Upper lobe of right lung (tissue), 1 donor: ENCODE data around the gene AKAIN1. TPM values are rescaled to one million over a fixed set of nuclear protein-coding genes. Genes with fewer than 3 reads are reported as not detected.

Experiments
- ATAC-seq: fragments of 200-7000 bp; cut with Tn5 transposase; one replicate; pipeline ENCODE4 v1.9.1; 2020; ENCODE audit warnings: mild to moderate bottlenecking, moderate library complexity
- DNase-seq: peaks from one replicate; pipeline ENCODE4 v3.0.0-alpha.2; 2020
- H3K27ac ChIP-seq: fragments of 200-600 bp; one replicate; pipeline ENCODE4 v1.8.0; 2022
- H3K27me3 ChIP-seq: fragments of 200-600 bp; one replicate; pipeline ENCODE4 v1.8.0; 2022; ENCODE audit warnings: mild to moderate bottlenecking
- H3K36me3 ChIP-seq: fragments of 200-600 bp; one replicate; pipeline ENCODE4 v1.8.0; 2022
- H3K4me1 ChIP-seq: fragments of 200-600 bp; one replicate; pipeline ENCODE4 v1.8.0; 2022
- H3K4me3 ChIP-seq: fragments of 200-600 bp; one replicate; pipeline ENCODE4 v1.8.0; 2022; ENCODE audit warnings: mild to moderate bottlenecking
- H3K9me3 ChIP-seq: fragments of 200-600 bp; one replicate; pipeline ENCODE4 v1.8.0; 2022
- CTCF ChIP-seq: fragments of 200-600 bp; IDR thresholded peaks from one replicate; pipeline ENCODE4 v1.8.0; 2022; ENCODE audit warnings: antibody characterized with exemption
- intact Hi-C: fragments of 100-400 bp; cut with DNase I; formaldehyde crosslinking; loops from one replicate; pipeline ENCODE4 v1.11.0; 2022
- total RNA-seq: library from RNA; stranded (reverse); fragmentation: NEBNext Ultra II Directional; extraction: Animal tissue kit (Norgen Biotek cat#: 25700); gene quantifications from one replicate; pipeline ENCODE4 v1.2.1, GENCODE V29; 2021
- donor health status: DM: no; HTN: yes; CAD: no; lungs with severe emphysema.

AKAIN1 gene
- total RNA-seq, 1 donor from 2014 or later, result not detected

GRCh38 chr18:5159080-5159479 is 38.0 kb downstream of the AKAIN1 start:
- Histone ChIP-seq H3K27me3 (no peaks in the 10 kb centered on the region), H3K9me3 (no peaks in the 10 kb centered on the region), H3K4me3 (no peak overlapping the region), H3K36me3 (no peaks in the 10 kb centered on the region), H3K27ac (no peak overlapping the region), H3K4me1 (no peaks in the 10 kb centered on the region)
- DNase-seq (no peak), ATAC-seq (no peak)
- intact Hi-C loops, result no loop called here
- no peak for TF ChIP-seq CTCF

GRCh38 chr18:5158587-5158986 is 38.5 kb downstream of the AKAIN1 start:
- H3K36me3 ChIP-seq, result no peaks in the 10 kb centered on the region
- no peak for ATAC-seq
- TF ChIP-seq CTCF, result no peak
- no peak overlapping the region for H3K4me3 ChIP-seq
- no peak overlapping the region for H3K27ac ChIP-seq
- no peaks in the 10 kb centered on the region for H3K4me1 ChIP-seq
- H3K27me3 ChIP-seq, result no peaks in the 10 kb centered on the region
- H3K9me3 ChIP-seq, result no peaks in the 10 kb centered on the region
- intact Hi-C loops, result no loop called here
- DNase-seq, result no peak

- DNase-seq, result no peak
- H3K27me3 ChIP-seq, result no peaks in the 10 kb centered on the region
- TF ChIP-seq CTCF, result no peak
- no peaks in the 10 kb centered on the region for H3K36me3 ChIP-seq
- ATAC-seq, result no peak
- no peaks in the 10 kb centered on the region for H3K4me1 ChIP-seq
- intact Hi-C loops, result no loop called here
- H3K27ac ChIP-seq, result no peak overlapping the region
- no peak overlapping the region for H3K4me3 ChIP-seq
- no peaks in the 10 kb centered on the region for H3K9me3 ChIP-seq
Measured at GRCh38 chr18:5158172-5158571, 38.9 kb downstream of the AKAIN1 start.

- no peak overlapping the region for H3K4me3 ChIP-seq
- no peaks in the 10 kb centered on the region for H3K9me3 ChIP-seq
- no peak for TF ChIP-seq CTCF
- H3K27me3 ChIP-seq, result no peaks in the 10 kb centered on the region
- no peak overlapping the region for H3K27ac ChIP-seq
- no peaks in the 10 kb centered on the region for H3K4me1 ChIP-seq
- no peak for DNase-seq
- intact Hi-C loops, result no loop called here
- no peak for ATAC-seq
- no peaks in the 10 kb centered on the region for H3K36me3 ChIP-seq
Measured at GRCh38 chr18:5155907-5156287, 41.2 kb downstream of the AKAIN1 start.

GRCh38 chr18:5155218-5155906 is 41.7 kb downstream of the AKAIN1 start:
- no peak for ATAC-seq
- Histone ChIP-seq H3K9me3 (no peaks in the 10 kb centered on the region), H3K4me3 (no peak overlapping the region), H3K27ac (no peak overlapping the region), H3K4me1 (no peaks in the 10 kb centered on the region), H3K27me3 (no peaks in the 10 kb centered on the region), H3K36me3 (no peaks in the 10 kb centered on the region)
- no peak for TF ChIP-seq CTCF
- intact Hi-C loops, result no loop called here
- no peak for DNase-seq
